GM21381 (cell line): ENCODE measurements around the gene RNASE2.
A peak's percentile ranks its signal among the peaks of the same experiment; 100 is the strongest.
"Not testable (repeated sequence)": the region's sequence is repeated elsewhere in the genome, so short reads cannot be mapped to it uniquely, and the experiment has no call there.

Source experiments
- ATAC-seq: cut with Tn5 transposase; IDR thresholded peaks from one replicate; pipeline ENCODE4 v1.9.1; 2021; ENCODE audit warnings: mild to moderate bottlenecking, moderate library complexity; ENCODE audit not compliant: unreplicated experiment

The RNASE2 gene

DNA sequence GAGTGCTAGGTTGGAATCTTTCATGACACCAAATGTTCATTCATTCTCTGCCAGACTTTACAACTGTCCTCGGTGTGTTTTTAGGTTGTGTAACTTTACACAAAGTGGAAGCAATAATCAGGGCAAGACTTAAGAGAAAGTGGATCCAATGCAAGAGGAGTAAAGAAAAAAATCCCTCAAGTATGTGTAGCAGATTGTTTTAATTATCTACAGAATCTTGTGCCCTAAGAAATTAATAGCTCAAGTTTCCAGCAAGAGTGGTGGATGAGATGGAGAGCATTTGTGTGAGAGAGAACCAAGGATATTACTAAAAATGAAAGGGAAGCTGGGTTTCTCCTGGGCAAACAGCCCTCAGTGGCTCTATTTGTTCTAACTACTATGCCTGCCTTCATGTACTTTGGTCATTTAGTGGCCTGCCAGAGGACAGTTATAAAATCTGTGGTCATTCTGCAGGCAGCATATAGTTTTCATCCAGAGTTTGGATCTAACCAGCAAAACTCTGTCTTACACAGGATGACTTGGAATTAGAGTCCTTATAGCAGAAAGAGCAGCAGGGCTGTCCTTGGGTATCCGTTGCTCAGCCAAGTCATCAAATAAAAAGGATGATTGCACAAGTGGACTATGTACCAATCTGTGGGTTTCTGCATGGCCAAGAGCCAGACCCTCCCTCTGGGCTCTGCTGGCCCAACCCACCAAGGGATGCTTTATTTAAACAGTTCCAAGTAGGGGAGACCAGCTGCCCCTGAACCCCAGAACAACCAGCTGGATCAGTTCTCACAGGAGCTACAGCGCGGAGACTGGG lies at the start of gene RNASE2:
Gene RNASE2 (plus strand): TSS at position 752 of the 802 bp plus-strand sequence. CDS start 285 bp downstream, outside the sequence.
- not testable (repeated sequence) for ATAC-seq

- ATAC-seq = no peak
Measured at GRCh38 chr14:20905676-20906075, 49.6 kb upstream of the RNASE2 start.

DNA sequence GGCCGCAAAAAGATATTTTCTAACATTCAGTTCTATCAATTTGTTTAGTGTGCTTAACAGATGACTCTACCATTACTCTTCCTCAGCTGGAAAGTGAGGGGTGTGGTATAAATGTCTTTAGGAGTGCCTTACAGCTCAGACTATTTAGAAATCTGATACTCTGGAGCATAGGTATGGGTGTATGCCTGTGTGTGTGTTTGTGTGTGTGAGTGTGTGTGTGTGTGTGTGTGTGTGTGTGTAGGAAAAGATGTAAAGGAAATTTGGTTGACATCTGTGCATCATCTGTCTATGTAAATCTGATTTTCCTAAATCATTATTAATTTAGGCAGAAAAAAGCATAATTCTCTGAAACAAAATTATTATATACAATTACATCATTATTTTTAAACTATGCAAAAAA lies 48.1 kb upstream of the RNASE2 start:
- ATAC-seq = no peak

DNA sequence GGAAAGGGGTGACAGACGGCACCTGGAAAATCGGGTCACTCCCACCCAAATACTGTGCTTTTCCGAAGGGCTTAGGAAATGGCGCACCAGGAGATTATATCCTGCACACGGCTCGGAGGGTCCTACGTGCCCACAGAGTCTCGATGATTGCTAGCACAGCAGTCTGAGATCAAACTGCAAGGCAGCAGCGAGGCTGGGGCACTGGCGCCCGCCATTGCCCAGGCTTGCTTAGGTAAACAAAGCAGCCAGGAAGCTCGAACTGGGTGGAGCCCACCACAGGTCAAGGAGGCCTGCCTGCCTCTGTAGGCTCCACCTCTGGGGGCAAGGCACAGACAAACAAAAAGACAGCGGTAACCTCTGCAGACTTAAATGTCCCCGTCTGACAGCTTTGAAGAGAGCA lies 44.5 kb upstream of the RNASE2 start:
- not testable (repeated sequence) for ATAC-seq

DNA sequence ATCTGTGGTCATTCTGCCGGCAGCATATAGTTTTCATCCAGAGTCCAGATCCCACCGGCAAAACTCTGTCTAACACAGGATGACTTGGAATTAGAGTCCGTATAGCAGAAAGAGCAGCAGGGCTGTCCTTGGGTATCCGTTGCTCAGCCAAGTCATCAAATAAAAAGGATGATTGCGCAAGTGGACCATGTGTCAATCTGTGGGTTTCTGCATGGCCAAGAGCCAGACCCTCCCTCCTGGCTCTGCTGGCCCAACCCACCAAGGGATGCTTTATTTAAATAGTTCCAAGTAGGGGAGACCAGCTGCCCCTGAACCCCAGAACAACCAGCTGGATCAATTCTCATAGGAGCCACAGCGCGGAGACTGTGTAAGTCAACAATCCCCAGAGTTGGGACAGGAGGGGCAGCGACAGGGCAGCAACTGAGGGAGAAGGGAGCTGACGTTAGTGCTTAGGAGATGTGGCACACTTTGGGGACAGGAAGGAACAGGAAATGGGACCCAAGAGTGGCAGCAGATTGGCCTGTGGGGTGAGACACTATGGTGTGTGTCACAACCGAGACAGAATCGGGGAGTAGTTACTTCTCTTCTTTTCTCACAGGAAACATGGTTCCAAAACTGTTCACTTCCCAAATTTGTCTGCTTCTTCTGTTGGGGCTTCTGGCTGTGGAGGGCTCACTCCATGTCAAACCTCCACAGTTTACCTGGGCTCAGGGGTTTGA lies 36.1 kb upstream of the RNASE2 start:
- ATAC-seq = not testable (repeated sequence)

GRCh38 chr14:20923766-20924297 lies 31.5 kb upstream of the RNASE2 start:
- ATAC-seq = not testable (repeated sequence)

GRCh38 chr14:20934148-20934762 lies 21.0 kb upstream of the RNASE2 start:
- no peak for ATAC-seq

- ATAC-seq = no peak
Measured at GRCh38 chr14:20935303-20935984, 19.8 kb upstream of the RNASE2 start.

- ATAC-seq = not testable (repeated sequence)
Measured at GRCh38 chr14:20945146-20945545, 10.1 kb upstream of the RNASE2 start.

DNA sequence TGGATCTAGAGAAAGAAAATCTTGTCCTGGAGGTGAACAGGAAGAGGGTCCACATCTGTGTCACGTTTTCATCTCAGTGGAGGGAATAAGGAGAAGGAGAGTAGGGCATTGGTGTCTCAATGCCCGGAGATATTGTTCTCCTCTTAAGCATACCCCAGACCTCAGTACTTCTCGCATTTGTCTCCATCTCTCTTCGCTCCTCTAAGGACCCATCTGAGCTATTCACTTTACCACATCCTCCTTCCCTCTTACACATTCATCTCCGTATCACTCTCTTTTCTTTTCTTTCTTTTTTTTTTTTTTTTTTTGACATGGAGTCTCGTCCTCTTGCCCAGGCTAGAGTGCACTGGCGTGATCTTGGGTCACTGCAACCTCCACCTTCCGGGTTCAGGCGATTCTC lies 8.6 kb upstream of the RNASE2 start:
- ATAC-seq = not testable (repeated sequence)

- not testable (repeated sequence) for ATAC-seq
Measured at GRCh38 chr14:20955538-20955873, 219 bp downstream of the RNASE2 start.

DNA sequence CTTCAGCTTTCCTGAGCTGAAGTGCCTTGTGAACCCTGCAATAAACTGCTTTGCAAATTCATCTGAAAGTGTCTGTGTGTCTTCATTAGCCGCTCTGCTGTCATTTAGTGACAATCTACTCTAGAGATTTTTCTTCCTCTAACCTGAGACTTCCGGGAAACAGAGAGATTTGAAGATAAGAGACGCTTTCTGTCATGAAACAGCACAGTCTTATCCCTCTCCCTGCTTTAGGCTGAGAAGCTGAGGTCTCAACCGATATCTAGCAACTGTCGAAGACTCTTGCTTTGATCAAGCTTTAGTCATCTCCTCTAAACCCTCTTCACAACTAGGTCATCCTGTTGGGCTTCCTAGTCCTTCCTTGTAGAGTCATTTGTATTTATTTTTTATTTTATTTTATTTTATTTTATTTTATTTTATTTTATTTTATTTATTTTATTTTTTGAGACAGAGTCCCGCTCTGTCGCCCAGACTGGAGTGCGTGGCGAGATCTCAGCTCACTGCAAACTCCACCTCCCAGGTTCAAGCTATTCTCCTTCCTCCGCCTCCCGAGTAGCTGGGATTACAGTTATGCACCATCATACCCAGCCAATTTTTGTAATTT lies 1.2 kb downstream of the RNASE2 start:
- no peak for ATAC-seq

DNA sequence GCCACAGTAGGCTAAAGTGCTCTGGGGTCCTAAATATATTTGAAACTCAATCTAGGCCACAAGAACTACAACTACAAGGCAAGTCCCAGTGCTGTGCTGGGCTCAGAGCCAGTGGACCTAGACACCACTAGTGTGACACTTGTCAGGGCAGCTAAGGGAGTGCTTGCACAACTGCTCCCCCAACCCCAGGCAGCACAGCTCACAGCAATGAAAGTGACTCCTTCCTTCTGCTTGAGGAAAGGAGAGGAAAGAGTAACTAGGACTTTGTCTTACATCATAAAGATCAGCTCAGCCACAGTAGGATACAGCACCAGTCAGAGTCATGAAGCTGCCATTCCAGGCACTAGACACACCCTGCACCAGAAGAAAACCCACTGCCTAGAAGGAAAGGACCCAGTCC lies 3.7 kb downstream of the RNASE2 start:
- ATAC-seq = not testable (repeated sequence)

DNA sequence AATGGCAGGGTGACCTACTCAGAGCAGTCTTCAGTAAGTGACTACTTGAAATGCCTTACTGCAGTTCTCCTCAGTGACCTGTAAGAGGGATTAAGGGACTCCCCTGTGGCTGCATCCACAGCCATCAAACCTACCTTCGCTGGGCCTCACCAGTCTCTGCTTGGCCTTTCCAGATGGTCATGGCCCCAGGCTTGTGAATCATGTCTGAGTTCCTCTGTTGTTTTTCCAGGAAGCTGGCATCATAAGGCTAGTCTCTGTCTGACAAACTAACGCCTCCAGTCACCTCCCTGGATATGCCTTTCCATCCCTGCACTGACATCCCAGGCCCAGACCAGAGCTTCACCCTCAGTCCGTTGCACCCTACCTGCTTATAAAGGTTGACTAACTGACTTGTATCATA lies 14.0 kb downstream of the RNASE2 start:
- no peak for ATAC-seq

DNA sequence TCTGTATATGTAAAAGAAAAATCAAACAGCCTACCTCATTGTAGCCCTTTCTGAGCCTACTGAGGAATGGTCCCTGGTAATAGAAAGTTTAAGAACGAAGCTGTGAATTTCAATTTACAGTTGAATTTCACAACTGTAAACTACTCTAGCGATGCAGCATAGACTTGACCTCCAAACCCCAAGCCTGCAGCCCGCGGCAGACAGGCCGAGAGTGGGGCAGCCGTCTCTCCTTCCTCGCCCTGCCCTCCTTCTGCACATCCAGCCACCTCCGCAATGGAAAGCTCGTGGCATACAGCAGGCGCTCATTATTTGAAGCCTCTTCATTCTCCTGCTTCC lies 15.3 kb downstream of the RNASE2 start:
- ATAC-seq = no peak

GRCh38 chr14:20970983-20971704 lies 15.9 kb downstream of the RNASE2 start:
- ATAC-seq = peak; percentile 95

DNA sequence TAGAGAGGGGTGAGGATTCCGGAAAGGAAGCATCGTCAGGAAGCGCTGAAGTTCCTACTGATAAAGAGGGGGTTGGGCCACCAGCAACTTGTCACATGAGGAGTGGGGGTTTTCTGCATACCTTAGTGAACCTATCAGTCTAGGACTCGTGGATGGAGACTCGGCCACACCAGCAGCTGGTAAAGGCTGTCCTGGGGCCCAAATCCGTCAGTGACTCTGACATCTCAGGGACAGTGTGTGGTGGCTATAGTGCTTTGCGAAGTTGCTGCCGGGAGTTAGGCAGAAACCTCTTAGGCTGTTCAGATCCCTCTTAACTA lies 16.4 kb downstream of the RNASE2 start:
- ATAC-seq = peak; percentile 29

GRCh38 chr14:20973501-20973900 lies 18.2 kb downstream of the RNASE2 start:
- no peak for ATAC-seq

- ATAC-seq = no peak
Measured at GRCh38 chr14:20976291-20976690, 21.0 kb downstream of the RNASE2 start.

DNA sequence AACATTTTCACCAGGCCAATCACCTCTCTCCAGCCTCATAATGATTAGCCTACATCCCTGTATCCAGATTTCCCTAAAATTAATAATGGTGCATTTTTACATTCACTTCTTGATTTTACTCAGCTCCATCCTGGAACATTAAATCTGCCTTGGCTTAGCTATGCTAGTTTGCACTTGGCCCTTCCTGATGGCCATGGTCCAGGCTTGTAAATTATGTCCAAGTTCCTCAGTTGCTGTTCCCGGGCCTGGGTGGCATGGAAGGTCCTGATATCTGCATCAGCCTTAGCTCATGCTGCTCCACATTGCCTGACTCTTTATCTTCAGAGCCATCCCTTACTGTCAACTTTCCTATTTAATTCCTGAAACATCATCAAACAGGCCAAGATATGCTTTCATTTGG lies 23.4 kb downstream of the RNASE2 start:
- ATAC-seq = no peak
